Measurements from ENCODE around the gene BMP8B.

DNA sequence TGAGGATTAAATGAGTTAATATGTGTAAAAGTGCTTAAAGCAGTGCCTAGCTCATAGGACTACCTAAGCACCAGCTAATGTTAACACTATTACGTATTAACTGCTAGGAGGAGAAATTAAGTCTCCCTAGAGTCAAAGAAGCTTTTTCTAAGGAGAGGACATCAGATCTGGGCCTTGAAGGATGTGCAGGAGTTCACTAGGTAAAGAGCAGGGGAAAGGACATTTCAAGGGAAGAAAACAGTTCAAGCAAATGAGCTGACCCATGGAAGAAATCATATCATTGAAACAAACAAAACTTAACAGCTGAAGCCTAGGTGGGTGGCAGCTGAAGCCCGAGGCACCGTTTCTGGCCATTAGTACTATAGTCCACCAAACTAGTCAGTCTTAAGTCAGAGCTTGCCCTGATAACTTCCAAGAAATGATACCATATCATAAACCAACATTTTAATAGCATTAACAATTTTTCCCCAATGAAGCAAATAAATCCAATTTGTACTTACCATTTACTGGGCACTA lies 48.0 kb upstream of the BMP8B start:
- no peak for TF ChIP-seq CTCF (IDR thresholded peaks at IDR 0.05)
- no peak for TF ChIP-seq FOSL2 (IDR thresholded peaks at IDR 0.05)
- TF ChIP-seq FOSL2 (CRISPR knock-in tag; IDR thresholded peaks at IDR 0.05): no peak
- TF ChIP-seq POLR2A (IDR thresholded peaks at IDR 0.05; ENCODE audit: low read length): no peak
- TF ChIP-seq, protein P1, sequence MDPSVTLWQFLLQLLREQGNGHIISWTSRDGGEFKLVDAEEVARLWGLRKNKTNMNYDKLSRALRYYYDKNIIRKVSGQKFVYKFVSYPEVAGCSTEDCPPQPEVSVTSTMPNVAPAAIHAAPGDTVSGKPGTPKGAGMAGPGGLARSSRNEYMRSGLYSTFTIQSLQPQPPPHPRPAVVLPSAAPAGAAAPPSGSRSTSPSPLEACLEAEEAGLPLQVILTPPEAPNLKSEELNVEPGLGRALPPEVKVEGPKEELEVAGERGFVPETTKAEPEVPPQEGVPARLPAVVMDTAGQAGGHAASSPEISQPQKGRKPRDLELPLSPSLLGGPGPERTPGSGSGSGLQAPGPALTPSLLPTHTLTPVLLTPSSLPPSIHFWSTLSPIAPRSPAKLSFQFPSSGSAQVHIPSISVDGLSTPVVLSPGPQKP (IDR thresholded peaks at IDR 0.05; ENCODE audit: low read depth, low read length): no peak
- TF ChIP-seq CBX2 (IDR thresholded peaks at IDR 0.05; ENCODE audit: borderline replicate concordance, low read depth): no peak
- TF ChIP-seq ATOH8 (CRISPR knock-in tag; IDR thresholded peaks at IDR 0.05; ENCODE audit: low read depth): no peak
- TF ChIP-seq, protein P2, sequence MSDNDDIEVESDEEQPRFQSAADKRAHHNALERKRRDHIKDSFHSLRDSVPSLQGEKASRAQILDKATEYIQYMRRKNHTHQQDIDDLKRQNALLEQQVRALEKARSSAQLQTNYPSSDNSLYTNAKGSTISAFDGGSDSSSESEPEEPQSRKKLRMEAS (IDR thresholded peaks at IDR 0.05): no peak
- no peak for TF ChIP-seq EP300 (IDR thresholded peaks at IDR 0.05)
- no peak for TF ChIP-seq RCOR1 (IDR thresholded peaks at IDR 0.05; ENCODE audit: low read depth, low read length)
- TF ChIP-seq ESRRA (IDR thresholded peaks at IDR 0.05; ENCODE audit: borderline replicate concordance, low read length): no peak
- no peak for TF ChIP-seq USF2 (IDR thresholded peaks at IDR 0.05)
- TF ChIP-seq, protein P3, sequence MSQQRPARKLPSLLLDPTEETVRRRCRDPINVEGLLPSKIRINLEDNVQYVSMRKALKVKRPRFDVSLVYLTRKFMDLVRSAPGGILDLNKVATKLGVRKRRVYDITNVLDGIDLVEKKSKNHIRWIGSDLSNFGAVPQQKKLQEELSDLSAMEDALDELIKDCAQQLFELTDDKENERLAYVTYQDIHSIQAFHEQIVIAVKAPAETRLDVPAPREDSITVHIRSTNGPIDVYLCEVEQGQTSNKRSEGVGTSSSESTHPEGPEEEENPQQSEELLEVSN (IDR thresholded peaks at IDR 0.05; ENCODE audit: borderline replicate concordance, low read depth): no peak
